GM21619 (cell line): ENCODE data around the gene UBXN2A.
A peak's percentile ranks its signal among the peaks of the same experiment; 100 is the strongest.

Source experiments
- ATAC-seq: cut with Tn5 transposase; IDR thresholded peaks from one replicate; pipeline ENCODE4 v1.9.1; 2021; ENCODE audit not compliant: unreplicated experiment

Gene UBXN2A, protein sequence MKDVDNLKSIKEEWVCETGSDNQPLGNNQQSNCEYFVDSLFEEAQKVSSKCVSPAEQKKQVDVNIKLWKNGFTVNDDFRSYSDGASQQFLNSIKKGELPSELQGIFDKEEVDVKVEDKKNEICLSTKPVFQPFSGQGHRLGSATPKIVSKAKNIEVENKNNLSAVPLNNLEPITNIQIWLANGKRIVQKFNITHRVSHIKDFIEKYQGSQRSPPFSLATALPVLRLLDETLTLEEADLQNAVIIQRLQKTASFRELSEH

DNA sequence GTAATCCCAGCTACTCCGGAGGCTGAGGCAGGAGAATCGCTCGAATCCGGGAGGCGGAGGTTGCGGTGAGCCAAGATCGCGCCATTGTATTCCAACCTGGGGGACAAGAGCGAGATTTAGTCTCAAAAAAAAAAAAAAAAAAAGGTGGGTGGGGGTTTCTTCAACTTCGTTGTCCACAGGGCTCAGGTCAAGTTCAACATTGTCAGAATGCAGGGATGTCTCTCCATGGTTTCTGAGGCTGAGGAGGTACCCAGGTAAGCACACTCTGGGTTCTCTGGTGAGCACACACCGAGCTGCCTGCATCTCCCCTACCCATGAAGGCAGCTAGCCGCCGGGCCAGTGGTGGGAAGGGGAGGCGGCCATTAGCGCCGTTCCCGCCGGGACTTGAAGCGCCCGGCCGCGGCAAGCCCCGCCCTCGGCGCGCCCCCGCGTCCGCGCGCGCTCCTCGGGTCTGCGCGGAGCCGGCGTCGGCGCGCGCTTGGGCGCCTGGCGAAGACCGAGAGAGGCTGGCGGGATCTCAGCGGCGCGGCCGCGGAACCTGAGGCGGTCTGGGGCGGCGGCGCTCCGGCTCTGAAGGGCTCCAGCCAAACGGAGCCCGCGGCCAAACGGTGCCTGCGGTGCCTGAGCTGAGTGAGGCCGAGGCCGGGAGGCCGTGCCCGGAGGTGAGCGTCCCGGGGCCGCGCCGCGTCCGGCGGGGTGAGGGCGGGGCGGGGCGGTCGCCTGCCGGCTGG is at the start of gene UBXN2A:
TSS of gene UBXN2A (plus strand) at position 477 of the 731 bp plus-strand sequence. CDS start 17,852 bp downstream, outside the sequence.
- peak; percentile 74 for ATAC-seq

DNA sequence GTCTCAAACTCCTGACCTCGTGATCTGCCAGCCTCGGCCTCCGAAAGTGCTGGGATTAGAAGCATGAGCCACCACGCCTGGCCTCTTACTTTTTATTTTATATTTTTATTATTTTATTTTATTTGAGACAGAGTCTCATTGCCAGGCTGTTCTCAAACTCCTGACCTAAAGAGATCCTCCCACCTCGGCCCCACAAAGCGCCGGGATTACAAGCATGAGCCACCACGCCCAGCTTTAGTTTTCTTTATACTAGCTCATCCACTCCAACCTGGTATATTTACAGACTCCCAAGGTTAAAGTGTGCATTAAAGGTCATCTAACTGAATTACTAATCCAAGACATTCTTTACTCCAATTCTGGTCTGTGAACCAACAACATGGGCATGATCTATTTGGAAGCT is 40.1 kb upstream of the UBXN2A start:
- ATAC-seq, result no peak

DNA sequence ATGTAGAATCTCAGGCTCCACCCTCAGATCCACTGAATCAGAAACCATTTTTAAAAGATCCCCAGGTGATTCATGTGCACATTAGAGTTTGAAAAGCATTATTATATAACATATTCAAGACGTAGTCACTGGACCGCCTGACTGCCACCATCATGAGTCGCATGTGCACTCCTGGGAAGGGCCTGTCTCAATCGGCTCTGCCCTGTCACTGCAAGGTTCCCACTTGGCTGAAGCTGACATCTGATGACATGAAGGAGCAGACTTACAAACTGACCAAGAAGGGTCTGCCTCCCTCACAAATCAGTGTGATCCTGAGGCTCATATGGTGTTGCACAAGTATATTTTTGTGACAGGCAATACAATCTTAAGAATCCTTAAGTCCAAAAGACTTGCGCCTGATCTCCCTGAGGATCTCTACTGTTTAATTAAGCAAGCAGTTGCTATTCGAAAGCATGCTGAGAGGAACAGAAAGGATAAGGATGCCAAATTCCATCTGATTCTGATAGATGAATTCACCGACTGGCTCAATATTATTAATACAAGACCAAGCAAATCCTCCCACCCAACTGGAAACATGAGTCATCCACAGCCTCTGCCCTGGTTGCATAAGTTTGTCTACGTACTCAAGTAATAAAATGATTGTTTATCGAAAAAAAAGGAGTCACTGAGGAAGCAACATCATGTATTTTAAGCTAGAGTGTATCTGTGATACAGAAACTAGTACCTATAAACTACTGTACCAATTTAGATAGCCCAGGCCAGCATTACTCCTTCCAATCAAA is 39.5 kb upstream of the UBXN2A start:
- no peak for ATAC-seq

DNA sequence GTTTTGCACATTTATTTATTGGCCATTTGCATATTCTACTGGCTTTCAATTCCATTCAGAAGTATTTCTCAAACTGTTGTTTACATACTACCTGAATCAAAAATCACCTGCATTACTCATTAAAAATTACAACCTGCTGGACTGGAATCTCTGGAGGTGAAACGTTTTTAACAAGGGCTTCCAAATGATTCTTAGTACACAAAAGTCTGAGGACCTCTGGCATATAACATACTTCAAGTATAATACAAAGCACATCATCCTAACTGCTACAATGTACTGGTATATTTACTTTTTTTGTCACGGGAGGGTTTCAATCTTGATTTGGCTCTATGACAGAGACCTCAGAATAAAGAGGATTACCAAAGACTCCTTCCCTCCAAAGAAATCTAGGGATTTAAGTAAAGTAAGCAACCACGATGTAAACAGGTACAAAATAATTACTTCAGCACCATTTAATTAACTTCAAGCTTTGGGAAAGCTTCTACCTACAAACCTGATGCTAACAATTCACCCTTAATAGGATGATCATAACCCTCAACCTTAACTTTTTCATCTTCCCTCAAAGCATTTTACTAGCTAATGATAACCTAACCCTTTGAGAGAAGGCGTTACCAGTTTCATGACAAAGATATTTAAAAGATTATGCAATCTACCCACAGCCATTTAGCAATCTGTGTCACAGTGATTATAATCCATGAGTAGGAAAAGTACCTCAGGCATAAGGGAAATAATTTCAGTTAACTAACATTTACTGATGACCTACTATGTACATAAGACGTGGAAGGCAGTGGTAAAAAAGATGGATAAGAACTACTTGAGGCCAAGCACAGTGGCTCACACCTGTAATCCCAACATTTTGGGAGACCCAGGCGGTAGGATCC is 38.1 kb upstream of the UBXN2A start:
- no peak for ATAC-seq

DNA sequence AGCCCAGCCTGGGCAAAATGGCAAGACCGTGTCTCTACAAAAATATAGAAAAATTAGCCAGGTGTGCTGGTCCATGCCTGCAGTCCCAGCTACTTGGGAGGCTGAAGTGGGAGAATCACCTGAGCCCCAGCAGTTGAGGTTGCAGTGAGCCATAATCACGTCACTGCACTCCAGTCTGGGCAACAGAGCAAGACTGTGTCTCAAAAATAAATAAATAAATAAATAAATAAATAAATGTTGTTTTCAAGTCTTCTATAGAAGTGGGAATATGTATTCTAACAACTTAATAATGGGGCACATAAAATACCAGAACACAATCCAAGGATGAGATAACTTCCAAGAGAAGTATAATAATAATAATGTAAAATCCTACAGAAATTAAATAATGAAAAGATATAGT is 37.2 kb upstream of the UBXN2A start:
- no peak for ATAC-seq

DNA sequence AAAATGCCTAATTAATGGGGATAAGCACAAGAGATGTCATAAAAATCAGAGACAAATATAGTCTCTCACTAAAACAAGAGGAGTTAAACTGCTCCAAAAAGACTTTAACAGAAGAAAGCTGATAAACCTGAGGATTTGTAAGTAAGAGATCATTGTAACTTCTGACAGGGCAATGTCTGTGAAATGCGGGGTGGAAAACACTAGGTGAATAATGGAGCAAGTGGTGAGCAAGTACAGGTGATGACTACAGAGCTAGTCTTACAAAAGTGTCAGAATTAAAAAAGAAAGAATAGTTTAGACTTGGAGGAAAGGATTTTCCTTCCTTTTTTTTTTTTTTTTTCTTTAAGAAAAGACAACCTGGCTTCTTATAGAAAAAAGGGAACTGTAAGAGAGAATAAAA is 36.0 kb upstream of the UBXN2A start:
- ATAC-seq, result no peak

DNA sequence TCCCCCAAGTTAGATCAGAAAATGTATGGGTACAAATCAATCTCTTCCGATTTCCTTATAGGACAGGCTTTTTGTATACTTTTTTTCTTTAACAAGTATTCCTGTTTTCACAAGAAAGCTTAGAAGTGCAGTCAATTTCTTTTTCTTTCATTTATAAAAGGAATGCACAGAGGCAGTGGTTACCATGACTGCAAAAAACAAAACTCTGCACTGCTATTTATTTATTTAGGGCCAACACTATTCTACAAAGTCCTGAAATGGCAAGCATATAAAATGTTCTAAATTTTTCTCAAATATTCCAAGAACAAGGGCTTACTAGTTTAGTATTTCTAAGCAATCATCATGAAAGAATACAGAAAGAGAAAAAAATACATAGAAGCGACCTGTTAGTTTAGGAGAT is 35.6 kb upstream of the UBXN2A start:
- no peak for ATAC-seq

DNA sequence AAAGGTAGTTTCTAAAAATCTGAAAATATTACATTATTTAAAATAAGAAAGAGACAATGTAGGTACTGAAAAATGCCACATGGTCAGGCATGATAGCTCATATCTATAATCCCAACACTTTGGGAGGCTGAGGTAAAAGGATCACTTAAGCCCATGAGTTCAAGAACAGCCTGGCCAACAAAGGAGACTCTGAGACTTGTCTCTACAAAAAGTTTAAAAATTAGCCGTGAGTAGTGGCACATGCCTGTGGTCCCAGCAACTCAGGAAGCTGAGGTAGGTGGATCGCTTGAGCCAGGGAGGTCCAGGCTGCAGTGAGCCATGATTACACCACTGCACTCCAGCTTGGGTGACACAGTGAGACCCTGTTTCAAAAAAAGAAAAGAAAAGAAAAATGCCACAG is 35.1 kb upstream of the UBXN2A start:
- no peak for ATAC-seq

DNA sequence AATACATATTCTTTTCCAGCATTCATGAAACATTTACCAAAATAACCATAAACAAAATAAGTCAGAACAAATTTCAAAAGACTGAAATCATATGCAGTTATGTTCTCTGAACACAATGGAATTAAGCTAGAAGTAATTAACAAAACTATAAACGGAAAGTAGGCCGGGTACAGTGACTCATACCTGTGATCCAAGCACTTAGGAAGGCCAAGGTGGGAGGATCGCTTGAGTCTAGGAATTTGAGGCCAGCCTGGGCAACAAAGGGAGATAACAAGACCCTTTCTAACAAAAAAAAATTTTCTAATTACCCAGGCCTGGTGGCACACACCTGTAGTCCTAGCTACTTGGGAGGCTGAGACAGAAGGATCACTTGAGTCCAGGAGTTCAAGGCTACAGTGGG is 28.2 kb upstream of the UBXN2A start:
- no peak for ATAC-seq

DNA sequence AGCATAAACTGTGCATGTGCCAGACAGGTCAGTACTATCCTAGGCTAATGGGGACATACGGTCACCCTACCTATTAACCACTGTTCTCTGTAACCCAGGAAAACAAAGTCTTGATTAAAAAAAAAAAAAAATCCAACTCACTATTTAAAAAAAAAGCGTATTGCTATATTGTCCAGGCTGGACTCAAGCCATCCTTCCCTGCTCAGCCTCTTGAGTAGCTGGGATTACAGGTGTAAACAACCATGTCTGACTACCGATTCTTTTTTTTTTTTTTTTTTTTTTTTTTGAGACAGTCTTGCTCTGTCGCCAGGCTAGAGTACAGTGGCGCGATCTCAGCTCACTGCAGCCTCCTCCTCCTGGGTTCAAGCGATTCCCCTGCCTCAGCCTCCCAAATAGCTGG is 24.9 kb upstream of the UBXN2A start:
- no peak for ATAC-seq

DNA sequence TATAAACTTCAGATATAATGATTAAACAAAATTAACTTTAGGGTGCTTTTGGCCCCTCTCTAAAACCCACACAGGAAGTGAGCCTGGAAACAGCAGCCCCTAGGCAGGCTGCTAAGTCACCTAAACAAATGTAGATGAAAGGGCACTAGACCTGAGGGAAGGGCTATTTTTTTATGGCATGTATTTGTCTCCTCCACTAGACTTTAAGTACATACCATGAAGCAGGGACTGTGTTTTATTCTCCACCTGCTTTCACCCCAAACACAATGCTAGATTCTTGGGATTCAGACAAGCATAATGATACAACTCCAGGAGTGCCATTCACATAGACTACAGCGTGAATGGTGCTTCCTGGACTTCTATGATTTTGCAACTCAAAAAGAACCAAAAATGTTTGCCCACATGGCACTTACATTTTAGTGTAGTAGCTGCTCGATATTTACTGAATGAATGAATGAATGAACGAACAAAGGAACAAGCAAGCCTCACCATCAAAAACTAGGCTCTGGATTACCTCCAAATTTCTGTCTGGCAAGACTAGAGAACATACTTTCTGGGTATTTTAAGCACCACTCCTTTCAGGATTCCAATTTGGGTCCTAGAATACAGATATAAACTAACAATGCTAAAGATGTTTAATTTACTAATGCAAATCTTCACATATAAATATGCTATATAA is 23.4 kb upstream of the UBXN2A start:
- no peak for ATAC-seq

DNA sequence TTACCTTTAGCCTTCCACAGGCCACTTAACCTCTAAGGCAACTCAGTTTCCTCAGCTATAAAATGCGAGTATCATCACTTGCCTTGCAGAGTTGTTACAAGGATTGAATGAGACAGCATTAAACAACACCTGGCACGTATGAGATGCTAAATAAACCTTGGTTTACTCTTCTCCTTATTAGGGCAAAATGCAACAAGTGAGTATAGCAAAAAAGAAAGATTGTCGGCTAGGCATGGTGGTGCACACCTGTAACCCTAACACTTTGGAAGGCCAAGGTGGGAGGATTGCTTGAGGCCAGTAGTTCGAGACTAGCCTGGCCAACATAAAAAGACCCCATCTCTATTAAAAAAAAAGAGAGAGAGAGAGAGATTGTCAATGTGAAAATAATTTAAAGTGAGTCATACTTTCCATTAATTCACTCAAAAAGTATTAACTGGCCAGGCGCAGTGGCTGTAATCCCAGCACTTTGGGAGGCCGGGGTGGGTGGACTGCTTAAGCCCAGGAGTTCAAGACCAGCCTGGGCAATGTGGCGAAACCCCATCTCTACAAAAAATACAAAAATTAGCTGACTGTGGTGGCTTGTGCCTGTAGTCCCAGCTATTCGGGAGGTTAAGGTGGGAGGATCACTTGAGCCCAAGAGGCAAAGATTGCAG is 21.3 kb upstream of the UBXN2A start:
- no peak for ATAC-seq

DNA sequence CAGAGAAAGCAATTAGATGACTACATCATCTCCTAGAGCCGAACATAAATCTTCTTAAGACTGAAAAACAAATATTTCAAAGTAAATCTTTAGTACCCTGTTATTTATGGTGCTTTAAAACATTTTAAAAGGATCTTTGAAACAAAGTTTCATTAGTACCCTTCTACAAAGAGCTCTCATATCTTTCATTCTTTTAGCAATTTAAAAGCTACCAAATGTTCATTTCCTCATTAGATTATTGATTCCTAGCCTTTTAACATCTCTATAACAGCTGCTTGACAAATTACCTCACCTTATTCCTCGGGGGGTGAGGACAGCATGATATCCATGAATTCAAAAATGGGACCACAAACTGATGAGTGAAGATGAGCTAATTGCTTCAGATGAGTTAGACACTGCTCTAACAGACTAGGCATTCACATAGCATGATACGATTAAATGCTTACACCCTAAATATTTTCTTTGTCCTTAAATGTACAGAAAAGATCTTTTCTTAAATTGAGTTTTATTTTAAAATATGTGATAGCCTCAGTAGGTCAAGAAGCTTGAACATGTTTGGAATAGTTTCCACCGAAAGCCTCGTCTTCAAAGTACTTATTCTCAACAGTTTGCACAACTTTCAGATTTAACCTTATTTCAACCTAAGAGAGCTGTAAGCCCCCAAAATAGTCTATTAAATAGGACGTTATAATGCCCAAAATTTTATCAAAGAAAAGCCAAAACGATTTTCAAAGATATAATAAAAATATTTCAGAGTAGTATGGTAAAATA is 15.5 kb upstream of the UBXN2A start:
- no peak for ATAC-seq

DNA sequence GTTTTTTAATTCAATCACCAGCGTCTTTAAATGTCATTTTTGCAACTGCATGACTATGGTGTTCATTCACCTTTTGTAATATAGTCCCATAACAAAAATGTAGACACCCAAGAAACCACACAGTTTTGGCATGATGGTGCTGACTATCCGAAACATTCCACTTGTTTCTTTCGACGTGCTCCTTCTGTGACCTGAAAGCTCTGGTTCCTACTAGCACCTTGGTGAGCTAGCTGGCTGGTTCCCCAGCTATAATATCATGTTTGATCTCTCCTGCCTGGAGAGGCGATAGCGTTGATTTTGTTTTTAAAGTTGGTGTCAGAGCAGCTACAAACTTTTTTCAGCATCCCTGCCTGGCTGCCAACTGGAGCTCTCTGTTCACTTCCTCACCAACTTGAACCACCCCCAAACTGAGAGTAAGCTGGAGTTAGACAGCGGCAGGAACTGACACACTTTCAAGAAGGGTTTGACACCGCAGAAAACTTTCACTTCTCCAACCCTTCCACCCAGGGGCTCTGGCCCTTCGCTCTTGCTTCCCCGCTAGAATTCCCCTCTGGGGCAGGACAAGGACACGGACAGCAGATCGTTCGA is 14.5 kb upstream of the UBXN2A start:
- ATAC-seq, result peak; percentile 58

DNA sequence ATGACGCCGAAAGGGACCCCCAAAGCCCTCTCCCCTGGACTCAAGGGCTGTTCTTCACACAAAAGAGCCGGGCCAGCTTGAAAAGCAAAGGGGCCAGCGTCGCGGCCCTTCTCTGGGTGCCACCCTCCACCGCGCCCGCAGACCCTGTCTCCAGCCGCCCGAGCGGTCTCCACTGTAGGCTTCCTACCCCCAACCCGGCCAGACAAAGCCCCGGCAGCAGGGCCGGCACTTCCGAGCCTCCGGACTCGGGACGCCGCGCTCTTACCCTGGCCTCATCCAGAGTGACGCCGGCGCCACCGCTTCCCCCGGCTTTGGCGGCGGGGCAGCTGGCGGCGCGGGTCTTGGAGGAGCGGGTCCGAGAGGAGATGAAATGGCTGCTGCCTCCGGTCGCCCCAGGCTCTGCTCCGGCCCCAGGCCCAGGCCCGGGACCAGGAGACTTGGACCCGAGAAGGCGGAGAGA is 13.9 kb upstream of the UBXN2A start:
- peak; percentile 22 for ATAC-seq

DNA sequence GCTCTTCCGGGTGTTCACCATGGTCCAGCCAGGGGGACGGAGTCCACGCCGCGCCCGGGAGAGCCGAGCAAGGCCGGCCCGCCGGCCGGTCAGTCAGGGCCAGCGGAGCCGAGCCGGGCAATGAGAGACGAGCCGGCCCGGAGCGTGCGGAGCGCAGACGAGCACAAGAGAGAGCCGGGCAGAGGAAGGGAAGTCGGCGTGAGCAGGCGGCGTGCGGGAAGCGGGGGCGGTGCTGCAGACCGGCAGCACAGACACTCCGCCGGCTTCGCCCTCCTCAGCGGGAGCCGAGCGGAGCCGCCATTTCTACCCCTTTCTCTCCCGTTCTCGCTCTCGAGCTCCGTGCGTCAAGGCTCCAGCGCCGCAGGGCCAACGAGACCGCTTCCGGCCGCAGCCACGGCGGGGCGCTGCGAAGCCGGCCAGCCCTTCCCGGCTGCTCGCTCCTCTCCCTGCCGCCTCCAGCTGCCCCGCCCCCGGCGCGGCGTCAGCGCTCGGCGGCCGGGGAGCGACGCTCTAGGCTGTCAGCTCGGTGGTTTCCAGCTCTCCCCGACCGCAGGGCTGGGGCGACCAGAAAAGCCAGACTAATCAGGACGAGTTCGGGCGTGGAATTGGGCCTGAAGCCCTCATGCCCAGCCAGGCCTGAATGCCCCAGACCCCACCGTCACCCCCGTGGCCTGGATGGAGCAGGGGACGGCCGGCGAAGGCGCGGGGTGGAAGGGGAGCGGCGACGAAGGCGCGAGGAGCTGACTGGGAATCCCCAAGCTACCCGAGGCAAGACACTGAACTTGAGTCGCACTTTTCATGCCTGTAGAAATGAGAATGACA is 13.3 kb upstream of the UBXN2A start, which contains the start of gene ATAD2B:
TSS of gene ATAD2B (minus strand) at position 374 of the 822 bp plus-strand sequence. CDS start at position 21, 353 bp downstream.
- peak; percentile 71 for ATAC-seq

DNA sequence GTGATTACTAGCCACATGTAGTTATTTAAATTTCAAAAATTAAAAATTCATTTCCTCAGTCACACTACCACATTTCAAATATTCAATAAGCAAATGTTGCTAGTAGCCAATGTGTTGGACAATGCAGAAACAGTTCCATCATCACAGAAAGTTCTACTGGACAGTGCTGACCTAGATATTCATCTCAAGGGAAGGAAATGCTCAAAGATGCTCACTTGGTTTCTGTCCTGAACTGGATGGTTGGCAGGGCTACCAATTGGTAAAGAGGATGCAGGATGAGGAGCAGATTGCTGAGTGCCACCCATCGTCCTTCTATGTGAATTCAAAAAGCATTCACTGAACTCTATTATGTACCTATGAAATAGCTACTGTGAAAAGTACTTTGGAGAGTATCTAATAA is 6.0 kb upstream of the UBXN2A start:
- no peak for ATAC-seq
